Suprapubic skin (tissue), 4 donors: ENCODE data around the gene RMND5B.

Experiments
- CTCF ChIP-seq, 2 donors: fragments of 200-600 bp in 1 of 2; fragments of 450-650 bp in 1 of 2; sonication (generic) in 1 of 2; IDR thresholded peaks; one replicate each; pipeline ENCODE4 v1.5.1; 2016 to 2019; ENCODE audit warnings: antibody characterized with exemption in 2 of 2, mild to moderate bottlenecking in 1 of 2, moderate library complexity in 1 of 2
- POLR2A ChIP-seq, 2 donors: fragments of 450-650 bp; IDR thresholded peaks; one replicate each; pipeline ENCODE4 v1.6.1; 2017; ENCODE audit warnings: antibody characterized with exemption in 2 of 2, mild to moderate bottlenecking in 2 of 2, moderate library complexity in 2 of 2
- POLR2AphosphoS5 ChIP-seq, 3 donors: sonication (generic); formaldehyde crosslinking; IDR thresholded peaks; one replicate each; pipeline ENCODE4 v1.6.1; 2017; ENCODE audit warnings: antibody characterized with exemption in 3 of 3

- no peak for TF ChIP-seq POLR2A (IDR thresholded peaks at IDR 0.05)
- TF ChIP-seq CTCF (IDR thresholded peaks at IDR 0.05) = no peak
- TF ChIP-seq POLR2AphosphoS5 (IDR thresholded peaks at IDR 0.05) = no peak
These were observed 63.2 kb downstream of the RMND5B start for GRCh38 chr5:178194026-178194425.
